Ovary (tissue), 3 donors: Measurements from ENCODE around the gene ZBED2.

Experiments used
- CTCF ChIP-seq, 3 donors: fragments of 450-650 bp in 2 of 3; fragments of 200-600 bp in 1 of 3; IDR thresholded peaks; one replicate each; pipeline versions ENCODE4 v1.5.1 to v1.8.0; 2016 to 2022; ENCODE audit warnings: antibody characterized with exemption in 3 of 3, mild to moderate bottlenecking in 1 of 3
- EP300 ChIP-seq: sonication (generic); formaldehyde crosslinking; IDR thresholded peaks from one replicate; pipeline ENCODE4 v1.6.1; 2017; ENCODE audit warnings: antibody characterized with exemption
- donor health status: DM: no; HTN: no; CAD: no.

GRCh38 chr3:111594205-111594604 lies 941 bp downstream of the ZBED2 start:
- TF ChIP-seq CTCF (IDR thresholded peaks at IDR 0.05) (no peak), EP300 (no peak)
